ENCODE results near the gene KAZN. TPM values are rescaled to one million over a fixed set of nuclear protein-coding genes. Genes with fewer than 3 reads are reported as not detected.

KAZN gene
- total and polyA plus RNA-seq, 8 donors, result 1.2 to 50.7 (median 6.8) TPM

GRCh38 chr1:15042866-15043265 lies 444.4 kb downstream of the KAZN start:
- Histone ChIP-seq H3K4me3 (no peak overlapping the region), H3K4me1 (peaks cover 0 to 6% (median 3%) of the 10 kb centered on the region in 4 donors), H3K9me3 (no peaks in the 10 kb centered on the region), H3K36me3 (peaks cover 0 to 6% (median 3%) of the 10 kb centered on the region in 4 donors), H3K27me3 (no peaks in the 10 kb centered on the region), H3K27ac (no peak overlapping the region)
- WGBS, 5 donors, result 76 to 79% (median 77%) methylated on average over 6 to 8 of the region's 8 CpGs
- intact Hi-C loops (cut with DNase I; ENCODE audit: low total_unique reads), result loop anchor here (10.0 kb wide), 1 partner anchor 258 kb away; no protein-coding TSS in a partner anchor
- TF ChIP-seq CTCF (IDR thresholded peaks at IDR 0.05) (no peak), POLR2AphosphoS5 (IDR thresholded peaks at IDR 0.05) (no peak), POLR2A (IDR thresholded peaks at IDR 0.05) (no peak), EP300 (IDR thresholded peaks at IDR 0.05) (no peak)
- DNase-seq, result no peak

- intact Hi-C loops (cut with DNase I; ENCODE audit: low total_unique reads), result loop anchor here (10.0 kb wide), 1 partner anchor 259 kb away; no protein-coding TSS in a partner anchor
- no peak for DNase-seq
These were observed 445.4 kb downstream of the KAZN start for GRCh38 chr1:15043934-15044333.

GRCh38 chr1:15045123-15045522 lies 446.6 kb downstream of the KAZN start:
- no peak overlapping the region for H3K27ac ChIP-seq
- no peaks in the 10 kb centered on the region for H3K27me3 ChIP-seq
- H3K9me3 ChIP-seq, result no peaks in the 10 kb centered on the region
- TF ChIP-seq POLR2A (IDR thresholded peaks at IDR 0.05) (no peak), POLR2AphosphoS5 (IDR thresholded peaks at IDR 0.05) (no peak), EP300 (IDR thresholded peaks at IDR 0.05) (no peak), CTCF (IDR thresholded peaks at IDR 0.05) (no peak)
- intact Hi-C loops (cut with DNase I; ENCODE audit: low total_unique reads), result loop anchor here (10.0 kb wide), 1 partner anchor 260 kb away; no protein-coding TSS in a partner anchor
- peaks cover 0 to 6% (median 3%) of the 10 kb centered on the region in 4 donors for H3K36me3 ChIP-seq
- DNase-seq, result no peak
- 80 to 90% (median 86%) methylated on average over 7 of the region's 7 CpGs for WGBS, 5 donors
- H3K4me3 ChIP-seq, result no peak overlapping the region
- H3K4me1 ChIP-seq, result peaks cover 0 to 6% (median 3%) of the 10 kb centered on the region in 4 donors

More at GRCh38 chr1:15043934-15044333, 445.4 kb downstream of the KAZN start:
- Histone ChIP-seq H3K4me3 (no peak overlapping the region), H3K36me3 (peaks cover 0 to 6% (median 3%) of the 10 kb centered on the region in 4 donors), H3K9me3 (no peaks in the 10 kb centered on the region), H3K4me1 (peaks cover 0 to 6% (median 3%) of the 10 kb centered on the region in 4 donors), H3K27me3 (no peaks in the 10 kb centered on the region), H3K27ac (no peak overlapping the region)
- TF ChIP-seq POLR2A (IDR thresholded peaks at IDR 0.05), result no peak
- TF ChIP-seq POLR2AphosphoS5 (IDR thresholded peaks at IDR 0.05), result no peak
- TF ChIP-seq EP300 (IDR thresholded peaks at IDR 0.05), result no peak
- no peak for TF ChIP-seq CTCF (IDR thresholded peaks at IDR 0.05)
- 86 to 95% (median 93%) methylated on average over 5 to 20 of the region's 20 CpGs for WGBS, 5 donors

- H3K4me1 ChIP-seq, result peaks cover 0 to 6% (median 3%) of the 10 kb centered on the region in 4 donors
- H3K27me3 ChIP-seq, result no peaks in the 10 kb centered on the region
- peaks cover 0 to 6% (median 3%) of the 10 kb centered on the region in 4 donors for H3K36me3 ChIP-seq
- intact Hi-C loops (cut with DNase I; ENCODE audit: low total_unique reads), result loop anchor here (10.0 kb wide), 1 partner anchor 262 kb away; no protein-coding TSS in a partner anchor
- H3K9me3 ChIP-seq, result no peaks in the 10 kb centered on the region
- 33 to 45% (median 40%) methylated on average over 12 to 14 of the region's 14 CpGs for whole genome bisulfite sequencing, 5 donors
- DNase-seq, result peak; percentile 70 to 89
- no peak overlapping the region for H3K4me3 ChIP-seq
- no peak overlapping the region for H3K27ac ChIP-seq
- TF ChIP-seq POLR2AphosphoS5 (IDR thresholded peaks at IDR 0.05) (no peak), POLR2A (IDR thresholded peaks at IDR 0.05) (no peak), EP300 (IDR thresholded peaks at IDR 0.05) (no peak), CTCF (IDR thresholded peaks at IDR 0.05) (peak in 5 of 7 experiments; percentile 68 to 92 (median 79))
These were observed 448.1 kb downstream of the KAZN start for GRCh38 chr1:15046487-15047165.
